ENCODE data around the gene HMGCS2.

HMGCS2 gene

GRCh38 chr1:119768778-119769177 lies at the start of gene HMGCS2:
Gene HMGCS2, minus strand, starts transcription at chr1:119768905. Its CDS starts 61 bp downstream, at chr1:119768844.
- H3K9me3 ChIP-seq (ENCODE audit: control insufficient read depth, low read depth, low read length): no peaks in the 10 kb centered on the region
- no peak within 1 kb of the TSS for H3K4me3 ChIP-seq (ENCODE audit: low read length)
- H3K4me1 ChIP-seq (ENCODE audit: control insufficient read depth, low read depth, low read length): peaks cover 5% of the 10 kb centered on the region
- H3K36me3 ChIP-seq (ENCODE audit: control insufficient read depth, low read depth, low read length): no peaks in the 10 kb centered on the region
- H3K27me3 ChIP-seq (ENCODE audit: control insufficient read depth, insufficient read depth, low read length): no peaks in the 10 kb centered on the region
- H3K9ac ChIP-seq (ENCODE audit: low read length): no peak within 1 kb of the TSS
- H3K27ac ChIP-seq (ENCODE audit: low read length): no peak within 1 kb of the TSS

GRCh38 chr1:119818181-119818580 lies 49.5 kb upstream of the HMGCS2 start:
- no peak overlapping the region for H3K4me3 ChIP-seq (ENCODE audit: low read length)
- no peak overlapping the region for H3K27ac ChIP-seq (ENCODE audit: low read length)
- H3K36me3 ChIP-seq (ENCODE audit: control insufficient read depth, low read depth, low read length): no peaks in the 10 kb centered on the region
- no peaks in the 10 kb centered on the region for H3K27me3 ChIP-seq (ENCODE audit: control insufficient read depth, insufficient read depth, low read length)
- no peaks in the 10 kb centered on the region for H3K4me1 ChIP-seq (ENCODE audit: control insufficient read depth, low read depth, low read length)
- H3K9ac ChIP-seq (ENCODE audit: low read length): no peak overlapping the region
- H3K9me3 ChIP-seq (ENCODE audit: control insufficient read depth, low read depth, low read length): no peaks in the 10 kb centered on the region

- Histone ChIP-seq H3K27ac (ENCODE audit: low read length) (no peak overlapping the region), H3K4me1 (ENCODE audit: control insufficient read depth, low read depth, low read length) (no peaks in the 10 kb centered on the region), H3K9me3 (ENCODE audit: control insufficient read depth, low read depth, low read length) (no peaks in the 10 kb centered on the region), H3K36me3 (ENCODE audit: control insufficient read depth, low read depth, low read length) (no peaks in the 10 kb centered on the region), H3K27me3 (ENCODE audit: control insufficient read depth, insufficient read depth, low read length) (no peaks in the 10 kb centered on the region), H3K9ac (ENCODE audit: low read length) (no peak overlapping the region), H3K4me3 (ENCODE audit: low read length) (no peak overlapping the region)
Measured at GRCh38 chr1:119816407-119816806, 47.7 kb upstream of the HMGCS2 start.

GRCh38 chr1:119815928-119816327 lies 47.2 kb upstream of the HMGCS2 start:
- no peak overlapping the region for H3K27ac ChIP-seq (ENCODE audit: low read length)
- H3K36me3 ChIP-seq (ENCODE audit: control insufficient read depth, low read depth, low read length): no peaks in the 10 kb centered on the region
- H3K4me3 ChIP-seq (ENCODE audit: low read length): no peak overlapping the region
- no peaks in the 10 kb centered on the region for H3K4me1 ChIP-seq (ENCODE audit: control insufficient read depth, low read depth, low read length)
- no peak overlapping the region for H3K9ac ChIP-seq (ENCODE audit: low read length)
- no peaks in the 10 kb centered on the region for H3K27me3 ChIP-seq (ENCODE audit: control insufficient read depth, insufficient read depth, low read length)
- no peaks in the 10 kb centered on the region for H3K9me3 ChIP-seq (ENCODE audit: control insufficient read depth, low read depth, low read length)

GRCh38 chr1:119815361-119815760 lies 46.7 kb upstream of the HMGCS2 start:
- Histone ChIP-seq H3K9ac (ENCODE audit: low read length) (no peak overlapping the region), H3K4me1 (ENCODE audit: control insufficient read depth, low read depth, low read length) (no peaks in the 10 kb centered on the region), H3K9me3 (ENCODE audit: control insufficient read depth, low read depth, low read length) (no peaks in the 10 kb centered on the region), H3K36me3 (ENCODE audit: control insufficient read depth, low read depth, low read length) (no peaks in the 10 kb centered on the region), H3K4me3 (ENCODE audit: low read length) (no peak overlapping the region), H3K27ac (ENCODE audit: low read length) (no peak overlapping the region), H3K27me3 (ENCODE audit: control insufficient read depth, insufficient read depth, low read length) (no peaks in the 10 kb centered on the region)

- Histone ChIP-seq H3K36me3 (ENCODE audit: control insufficient read depth, low read depth, low read length) (no peaks in the 10 kb centered on the region), H3K4me1 (ENCODE audit: control insufficient read depth, low read depth, low read length) (no peaks in the 10 kb centered on the region), H3K27me3 (ENCODE audit: control insufficient read depth, insufficient read depth, low read length) (no peaks in the 10 kb centered on the region)
Measured at GRCh38 chr1:119814288-119814687, 45.6 kb upstream of the HMGCS2 start.

GRCh38 chr1:119811985-119812557 lies 43.4 kb upstream of the HMGCS2 start:
- H3K27me3 ChIP-seq (ENCODE audit: control insufficient read depth, insufficient read depth, low read length): no peaks in the 10 kb centered on the region
- no peaks in the 10 kb centered on the region for H3K36me3 ChIP-seq (ENCODE audit: control insufficient read depth, low read depth, low read length)
- no peak overlapping the region for H3K4me3 ChIP-seq (ENCODE audit: low read length)
- no peaks in the 10 kb centered on the region for H3K9me3 ChIP-seq (ENCODE audit: control insufficient read depth, low read depth, low read length)
- no peak overlapping the region for H3K27ac ChIP-seq (ENCODE audit: low read length)
- H3K9ac ChIP-seq (ENCODE audit: low read length): no peak overlapping the region
- H3K4me1 ChIP-seq (ENCODE audit: control insufficient read depth, low read depth, low read length): no peaks in the 10 kb centered on the region

More at GRCh38 chr1:119814288-119814687, 45.6 kb upstream of the HMGCS2 start:
- Histone ChIP-seq H3K9me3 (ENCODE audit: control insufficient read depth, low read depth, low read length) (no peaks in the 10 kb centered on the region), H3K9ac (ENCODE audit: low read length) (no peak overlapping the region), H3K4me3 (ENCODE audit: low read length) (no peak overlapping the region), H3K27ac (ENCODE audit: low read length) (no peak overlapping the region)

GRCh38 chr1:119811387-119811786 lies 42.7 kb upstream of the HMGCS2 start, which contains the start of gene REG4:
Gene REG4, minus strand, starts transcription at chr1:119811460. Its CDS starts 2,691 bp downstream, at chr1:119808769.
- H3K27ac ChIP-seq (ENCODE audit: low read length): no peak within 1 kb of the TSS

GRCh38 chr1:119808972-119809550 lies 40.4 kb upstream of the HMGCS2 start:
- Histone ChIP-seq H3K27ac (ENCODE audit: low read length) (no peak overlapping the region), H3K36me3 (ENCODE audit: control insufficient read depth, low read depth, low read length) (no peaks in the 10 kb centered on the region), H3K4me3 (ENCODE audit: low read length) (no peak overlapping the region), H3K4me1 (ENCODE audit: control insufficient read depth, low read depth, low read length) (no peaks in the 10 kb centered on the region), H3K27me3 (ENCODE audit: control insufficient read depth, insufficient read depth, low read length) (no peaks in the 10 kb centered on the region), H3K9ac (ENCODE audit: low read length) (no peak overlapping the region), H3K9me3 (ENCODE audit: control insufficient read depth, low read depth, low read length) (no peaks in the 10 kb centered on the region)

More at GRCh38 chr1:119811387-119811786, 42.7 kb upstream of the HMGCS2 start, which contains the start of gene REG4:
- Histone ChIP-seq H3K4me1 (ENCODE audit: control insufficient read depth, low read depth, low read length) (no peaks in the 10 kb centered on the region), H3K27me3 (ENCODE audit: control insufficient read depth, insufficient read depth, low read length) (no peaks in the 10 kb centered on the region), H3K4me3 (ENCODE audit: low read length) (no peak within 1 kb of the TSS), H3K9me3 (ENCODE audit: control insufficient read depth, low read depth, low read length) (no peaks in the 10 kb centered on the region), H3K36me3 (ENCODE audit: control insufficient read depth, low read depth, low read length) (no peaks in the 10 kb centered on the region), H3K9ac (ENCODE audit: low read length) (no peak within 1 kb of the TSS)

GRCh38 chr1:119808491-119808890 lies 39.8 kb upstream of the HMGCS2 start:
- no peaks in the 10 kb centered on the region for H3K27me3 ChIP-seq (ENCODE audit: control insufficient read depth, insufficient read depth, low read length)
- no peaks in the 10 kb centered on the region for H3K36me3 ChIP-seq (ENCODE audit: control insufficient read depth, low read depth, low read length)
- no peak overlapping the region for H3K9ac ChIP-seq (ENCODE audit: low read length)
- H3K9me3 ChIP-seq (ENCODE audit: control insufficient read depth, low read depth, low read length): no peaks in the 10 kb centered on the region
- H3K4me3 ChIP-seq (ENCODE audit: low read length): no peak overlapping the region
- no peak overlapping the region for H3K27ac ChIP-seq (ENCODE audit: low read length)
- no peaks in the 10 kb centered on the region for H3K4me1 ChIP-seq (ENCODE audit: control insufficient read depth, low read depth, low read length)

GRCh38 chr1:119806489-119806888 lies 37.8 kb upstream of the HMGCS2 start:
- no peak overlapping the region for H3K27ac ChIP-seq (ENCODE audit: low read length)

GRCh38 chr1:119805746-119806145 lies 37.0 kb upstream of the HMGCS2 start:
- Histone ChIP-seq H3K9me3 (ENCODE audit: control insufficient read depth, low read depth, low read length) (no peaks in the 10 kb centered on the region), H3K27me3 (ENCODE audit: control insufficient read depth, insufficient read depth, low read length) (no peaks in the 10 kb centered on the region)

More at GRCh38 chr1:119806489-119806888, 37.8 kb upstream of the HMGCS2 start:
- H3K4me3 ChIP-seq (ENCODE audit: low read length): no peak overlapping the region
- no peak overlapping the region for H3K9ac ChIP-seq (ENCODE audit: low read length)
- H3K27me3 ChIP-seq (ENCODE audit: control insufficient read depth, insufficient read depth, low read length): no peaks in the 10 kb centered on the region
- H3K9me3 ChIP-seq (ENCODE audit: control insufficient read depth, low read depth, low read length): no peaks in the 10 kb centered on the region
- H3K36me3 ChIP-seq (ENCODE audit: control insufficient read depth, low read depth, low read length): no peaks in the 10 kb centered on the region
- H3K4me1 ChIP-seq (ENCODE audit: control insufficient read depth, low read depth, low read length): no peaks in the 10 kb centered on the region

More at GRCh38 chr1:119805746-119806145, 37.0 kb upstream of the HMGCS2 start:
- Histone ChIP-seq H3K4me1 (ENCODE audit: control insufficient read depth, low read depth, low read length) (no peaks in the 10 kb centered on the region), H3K36me3 (ENCODE audit: control insufficient read depth, low read depth, low read length) (no peaks in the 10 kb centered on the region), H3K9ac (ENCODE audit: low read length) (no peak overlapping the region), H3K4me3 (ENCODE audit: low read length) (no peak overlapping the region), H3K27ac (ENCODE audit: low read length) (no peak overlapping the region)

Measured in iPS-18a (cell line).